Measurements from ENCODE around the gene LRCOL1. TPM values are rescaled to one million over a fixed set of nuclear protein-coding genes. Genes with fewer than 3 reads are reported as not detected.
A peak's percentile ranks its signal among the peaks of the same experiment; 100 is the strongest.

Gene LRCOL1
- total RNA-seq, 1 experiment from 2014 or later, result not detected

DNA sequence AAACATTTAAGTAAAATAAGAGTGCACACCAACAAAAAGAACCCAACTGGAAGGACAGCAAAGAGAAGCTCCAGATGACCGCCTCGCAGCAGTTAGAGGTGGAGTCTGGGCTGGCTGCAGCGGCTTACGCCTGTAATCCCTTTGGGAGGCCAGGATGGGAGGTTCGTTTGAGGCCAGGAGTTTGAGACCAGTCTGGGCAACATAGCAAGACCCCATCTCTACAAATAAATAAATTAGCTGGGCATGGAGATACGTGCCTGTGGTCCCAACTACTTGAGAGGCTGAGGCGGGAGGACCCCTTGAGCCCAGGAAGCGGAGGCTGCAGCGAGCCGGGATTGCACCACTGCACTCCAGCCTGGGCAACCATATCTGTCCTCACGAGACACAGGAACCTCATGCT, 15.2 kb downstream of the LRCOL1 start:
- Histone ChIP-seq H3K27me3 (replicated peaks; ENCODE audit: control insufficient read depth, insufficient read depth, low read length) (no peaks in the 10 kb centered on the region), H3K36me3 (ENCODE audit: control insufficient read depth, insufficient read depth, low read length) (no peaks in the 10 kb centered on the region), H3K4me3 (ENCODE audit: low read depth, low read length) (no peak overlapping the region), H3K4me1 (peaks cover 6% of the 10 kb centered on the region), H3K9me3 (no peaks in the 10 kb centered on the region)
- TF ChIP-seq, protein P1, sequence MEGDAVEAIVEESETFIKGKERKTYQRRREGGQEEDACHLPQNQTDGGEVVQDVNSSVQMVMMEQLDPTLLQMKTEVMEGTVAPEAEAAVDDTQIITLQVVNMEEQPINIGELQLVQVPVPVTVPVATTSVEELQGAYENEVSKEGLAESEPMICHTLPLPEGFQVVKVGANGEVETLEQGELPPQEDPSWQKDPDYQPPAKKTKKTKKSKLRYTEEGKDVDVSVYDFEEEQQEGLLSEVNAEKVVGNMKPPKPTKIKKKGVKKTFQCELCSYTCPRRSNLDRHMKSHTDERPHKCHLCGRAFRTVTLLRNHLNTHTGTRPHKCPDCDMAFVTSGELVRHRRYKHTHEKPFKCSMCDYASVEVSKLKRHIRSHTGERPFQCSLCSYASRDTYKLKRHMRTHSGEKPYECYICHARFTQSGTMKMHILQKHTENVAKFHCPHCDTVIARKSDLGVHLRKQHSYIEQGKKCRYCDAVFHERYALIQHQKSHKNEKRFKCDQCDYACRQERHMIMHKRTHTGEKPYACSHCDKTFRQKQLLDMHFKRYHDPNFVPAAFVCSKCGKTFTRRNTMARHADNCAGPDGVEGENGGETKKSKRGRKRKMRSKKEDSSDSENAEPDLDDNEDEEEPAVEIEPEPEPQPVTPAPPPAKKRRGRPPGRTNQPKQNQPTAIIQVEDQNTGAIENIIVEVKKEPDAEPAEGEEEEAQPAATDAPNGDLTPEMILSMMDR (IDR thresholded peaks at IDR 0.05; ENCODE audit: insufficient read depth in 1 of 2, low read depth in 1 of 2, low read length in 1 of 2, severe bottlenecking in 1 of 2, unreplicated experiment in 1 of 2), result no peak
- CTCF ChIA-PET, result no interaction called here
- Mint-ChIP-seq H3K27me3 (ENCODE audit: insufficient read depth, unreplicated experiment) (peaks cover 10% of the 10 kb centered on the region), H3K27ac (ENCODE audit: unreplicated experiment) (no peak overlapping the region), H3K4me1 (ENCODE audit: low read depth, unreplicated experiment) (peaks cover 20% of the 10 kb centered on the region), H3K36me3 (ENCODE audit: insufficient read depth, unreplicated experiment) (peaks cover 25% of the 10 kb centered on the region), H3K9me3 (ENCODE audit: unreplicated experiment) (peaks cover 11% of the 10 kb centered on the region), H3K4me3 (ENCODE audit: unreplicated experiment) (no peak overlapping the region)
- intact Hi-C loops (cut with micrococcal nuclease; ENCODE audit: unreplicated experiment), result no loop called here
- no peak for DNase-seq
- POLR2A ChIA-PET, result interaction anchor here (0.7 kb wide), 1 partner anchor 170 kb away, joined by 3 read pairs; no protein-coding TSS in a partner anchor
- no TSS peak for BruUV-seq (replicated peaks)

DNA sequence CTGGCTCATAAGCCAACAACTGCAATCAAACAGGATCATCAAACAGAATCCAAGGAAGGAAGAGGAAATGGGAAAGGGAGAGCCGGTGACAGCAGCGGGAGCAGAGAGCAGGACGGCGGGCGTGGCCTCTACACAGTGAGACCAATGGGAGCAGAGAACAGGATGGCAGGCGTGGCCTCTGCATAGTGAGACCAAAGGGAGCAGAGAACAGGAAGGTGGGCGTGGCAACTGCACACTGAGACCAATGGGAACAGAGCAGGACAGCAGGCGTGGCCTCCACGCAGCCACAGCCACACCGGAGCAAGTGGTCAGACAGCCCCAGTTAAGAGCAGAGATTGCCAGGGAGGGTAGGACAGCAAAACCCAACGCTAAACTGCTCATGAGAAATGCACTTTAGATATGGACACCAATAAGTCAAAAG, 16.4 kb downstream of the LRCOL1 start:
- Mint-ChIP-seq H3K9me3 (ENCODE audit: unreplicated experiment) (peaks cover 11% of the 10 kb centered on the region), H3K27me3 (ENCODE audit: insufficient read depth, unreplicated experiment) (peaks cover 10% of the 10 kb centered on the region), H3K36me3 (ENCODE audit: insufficient read depth, unreplicated experiment) (peaks cover 25% of the 10 kb centered on the region), H3K27ac (ENCODE audit: unreplicated experiment) (no peak overlapping the region), H3K4me3 (ENCODE audit: unreplicated experiment) (peak overlapping the region; percentile 67), H3K4me1 (ENCODE audit: low read depth, unreplicated experiment) (peaks cover 20% of the 10 kb centered on the region)
- POLR2A ChIA-PET, result interaction anchor here (0.6 kb wide), 1 partner anchor 34 kb away, joined by 3 read pairs; no protein-coding TSS in a partner anchor
- TF ChIP-seq, protein P1 (IDR thresholded peaks at IDR 0.05; ENCODE audit: insufficient read depth in 1 of 2, low read depth in 1 of 2, low read length in 1 of 2, severe bottlenecking in 1 of 2, unreplicated experiment in 1 of 2), result no peak
- Histone ChIP-seq H3K9me3 (no peaks in the 10 kb centered on the region), H3K36me3 (ENCODE audit: control insufficient read depth, insufficient read depth, low read length) (no peaks in the 10 kb centered on the region), H3K4me1 (peaks cover 4% of the 10 kb centered on the region; the same call in 1 of the 2 replicates), H3K4me3 (ENCODE audit: low read depth, low read length) (peak overlapping the region; percentile 25), H3K27me3 (replicated peaks; ENCODE audit: control insufficient read depth, insufficient read depth, low read length) (no peaks in the 10 kb centered on the region)
- CTCF ChIA-PET, result no interaction called here
- DNase-seq, result peak; percentile 94 to 98
- intact Hi-C loops (cut with micrococcal nuclease; ENCODE audit: unreplicated experiment), result loop anchor here (1.0 kb wide), 1 partner anchor 33 kb away; no protein-coding TSS in a partner anchor
- BruUV-seq (replicated peaks), result no TSS peak

DNA sequence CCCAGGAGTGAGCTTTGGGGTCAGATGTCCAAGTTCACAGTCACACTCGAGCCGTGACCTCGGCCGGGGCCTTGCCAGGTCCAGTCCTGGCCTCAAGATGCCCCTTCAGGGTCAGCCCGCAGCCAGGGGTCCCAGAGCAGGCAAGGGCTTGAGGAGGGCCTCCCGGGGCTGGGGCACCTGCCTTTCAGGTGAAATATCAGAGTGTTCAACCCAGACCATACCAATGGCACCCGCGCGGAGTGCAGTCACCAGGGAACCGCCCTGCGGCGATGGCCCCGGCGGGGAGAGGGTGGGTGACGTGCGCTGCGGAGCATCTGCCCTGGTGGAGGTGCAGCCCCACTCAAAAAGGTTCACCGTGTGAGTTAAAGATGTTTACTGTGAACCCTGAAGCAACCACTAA, 16.9 kb downstream of the LRCOL1 start:
- H3K36me3 Mint-ChIP-seq (ENCODE audit: insufficient read depth, unreplicated experiment), result peaks cover 21% of the 10 kb centered on the region
- peak overlapping the region; percentile 67 for H3K4me3 Mint-ChIP-seq (ENCODE audit: unreplicated experiment)
- ChIA-PET CTCF (no interaction called here), POLR2A (interaction anchor here (0.6 kb wide), 1 partner anchor 34 kb away, joined by 3 read pairs; no protein-coding TSS in a partner anchor)
- H3K9me3 Mint-ChIP-seq (ENCODE audit: unreplicated experiment), result peaks cover 11% of the 10 kb centered on the region
- TF ChIP-seq, protein P1 (IDR thresholded peaks at IDR 0.05; ENCODE audit: insufficient read depth in 1 of 2, low read depth in 1 of 2, low read length in 1 of 2, severe bottlenecking in 1 of 2, unreplicated experiment in 1 of 2), result no peak
- BruUV-seq (replicated peaks), result no TSS peak
- no peaks in the 10 kb centered on the region; the same call in 1 of the 2 replicates for H3K27me3 ChIP-seq (replicated peaks; ENCODE audit: control insufficient read depth, insufficient read depth, low read length)
- intact Hi-C loops (cut with micrococcal nuclease; ENCODE audit: unreplicated experiment), result no loop called here
- H3K27ac Mint-ChIP-seq (ENCODE audit: unreplicated experiment), result no peak overlapping the region
- H3K9me3 ChIP-seq, result no peaks in the 10 kb centered on the region
- H3K4me3 ChIP-seq (ENCODE audit: low read depth, low read length), result peak overlapping the region; percentile 25
- peaks cover 20% of the 10 kb centered on the region for H3K4me1 Mint-ChIP-seq (ENCODE audit: low read depth, unreplicated experiment)
- no peak for DNase-seq
- peaks cover 4% of the 10 kb centered on the region; the same call in 1 of the 2 replicates for H3K4me1 ChIP-seq
- H3K27me3 Mint-ChIP-seq (ENCODE audit: insufficient read depth, unreplicated experiment), result peaks cover 10% of the 10 kb centered on the region
- no peaks in the 10 kb centered on the region for H3K36me3 ChIP-seq (ENCODE audit: control insufficient read depth, insufficient read depth, low read length)
